EL (cell line): Measurements from ENCODE around the gene RNF146.
"Not testable (repeated sequence)": the region's sequence is repeated elsewhere in the genome, so short reads cannot be mapped to it uniquely, and the experiment has no call there.

Source experiments
- DNase-seq: peaks from one replicate; pipeline ENCODE4 v3.0.0-alpha.2; 2016

The RNF146 gene

GRCh38 chr6:127266178-127266891, at the start of gene RNF146:
RNF146 (plus strand) TSS chr6:127266864; CDS start chr6:127280339, 13,475 bp downstream.
- DNase-seq, result peak; percentile 82

GRCh38 chr6:127219869-127220268, 46.8 kb upstream of the RNF146 start:
- no peak for DNase-seq

GRCh38 chr6:127221201-127221600, 45.5 kb upstream of the RNF146 start:
- DNase-seq, result no peak

GRCh38 chr6:127222418-127222817, 44.2 kb upstream of the RNF146 start:
- no peak for DNase-seq

GRCh38 chr6:127225497-127225896, 41.2 kb upstream of the RNF146 start:
- no peak for DNase-seq

- not testable (repeated sequence) for DNase-seq
Measured at GRCh38 chr6:127233819-127234218, 32.8 kb upstream of the RNF146 start.

- DNase-seq, result no peak
Measured at GRCh38 chr6:127243501-127243900, 23.2 kb upstream of the RNF146 start.

GRCh38 chr6:127247114-127248096, 19.3 kb upstream of the RNF146 start:
- no peak for DNase-seq

- no peak for DNase-seq
Measured at GRCh38 chr6:127249621-127250020, 17.0 kb upstream of the RNF146 start.

- DNase-seq, result no peak
Measured at GRCh38 chr6:127255286-127255685, 11.4 kb upstream of the RNF146 start.

- no peak for DNase-seq
Measured at GRCh38 chr6:127262896-127263295, 3.8 kb upstream of the RNF146 start.

GRCh38 chr6:127263481-127263880, 3.2 kb upstream of the RNF146 start:
- no peak for DNase-seq

GRCh38 chr6:127266892-127267645, 405 bp downstream of the RNF146 start:
- DNase-seq, result peak; percentile 62

GRCh38 chr6:127267646-127268625, 1.3 kb downstream of the RNF146 start:
- no peak for DNase-seq

GRCh38 chr6:127272576-127272975, 5.9 kb downstream of the RNF146 start:
- no peak for DNase-seq

GRCh38 chr6:127273499-127273898, 6.8 kb downstream of the RNF146 start:
- no peak for DNase-seq

GRCh38 chr6:127276331-127276730, 9.7 kb downstream of the RNF146 start:
- no peak for DNase-seq

- no peak for DNase-seq
Measured at GRCh38 chr6:127277878-127278843, 11.5 kb downstream of the RNF146 start.

- no peak for DNase-seq
Measured at GRCh38 chr6:127279815-127280214, 13.2 kb downstream of the RNF146 start.

GRCh38 chr6:127282184-127282583, 15.5 kb downstream of the RNF146 start:
- no peak for DNase-seq

- peak; percentile 29 for DNase-seq
Measured at GRCh38 chr6:127288705-127289104, 22.0 kb downstream of the RNF146 start.
